HG03460 (cell line): ENCODE results near the gene FOXP2.

Experiments
- ATAC-seq: cut with Tn5 transposase; IDR thresholded peaks from one replicate; pipeline ENCODE4 v1.9.1; 2021; ENCODE audit not compliant: unreplicated experiment

FOXP2 gene

DNA sequence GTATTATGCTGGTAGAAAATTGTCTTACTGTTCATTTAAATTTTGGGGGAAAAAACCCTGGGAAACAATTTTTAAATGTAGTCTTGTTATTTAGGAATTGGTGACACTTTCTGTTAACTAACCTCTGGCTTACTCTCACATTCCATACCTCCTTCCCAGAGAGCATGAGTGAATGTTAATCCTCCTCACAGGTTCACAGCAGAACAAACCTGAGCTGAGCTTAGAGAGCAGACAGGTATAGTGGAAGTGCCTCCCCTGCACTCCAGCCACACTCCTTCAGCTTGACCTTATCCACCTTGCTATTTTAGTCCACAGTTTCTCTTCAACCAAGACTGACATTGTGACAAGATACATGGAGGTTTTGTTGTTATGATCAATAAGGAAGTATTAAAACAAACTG is 235.9 kb downstream of the FOXP2 start:
- no peak for ATAC-seq

DNA sequence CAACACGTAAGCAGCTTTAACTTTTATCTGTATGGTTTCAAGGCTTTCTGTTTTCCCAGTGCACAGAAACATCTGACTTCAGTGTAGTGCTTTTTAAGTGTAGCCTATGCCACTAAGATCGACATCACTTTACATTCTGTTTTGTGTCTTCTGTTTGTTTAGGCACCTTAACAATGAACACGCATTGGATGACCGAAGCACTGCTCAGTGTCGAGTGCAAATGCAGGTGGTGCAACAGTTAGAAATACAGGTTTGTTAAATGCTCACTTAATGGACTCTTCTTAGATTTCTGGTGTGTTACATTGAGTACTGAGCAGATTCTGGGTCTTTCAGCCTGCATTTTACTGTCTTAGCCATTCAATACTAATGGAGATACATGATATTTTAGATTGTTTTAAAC is 237.4 kb downstream of the FOXP2 start:
- ATAC-seq = no peak

DNA sequence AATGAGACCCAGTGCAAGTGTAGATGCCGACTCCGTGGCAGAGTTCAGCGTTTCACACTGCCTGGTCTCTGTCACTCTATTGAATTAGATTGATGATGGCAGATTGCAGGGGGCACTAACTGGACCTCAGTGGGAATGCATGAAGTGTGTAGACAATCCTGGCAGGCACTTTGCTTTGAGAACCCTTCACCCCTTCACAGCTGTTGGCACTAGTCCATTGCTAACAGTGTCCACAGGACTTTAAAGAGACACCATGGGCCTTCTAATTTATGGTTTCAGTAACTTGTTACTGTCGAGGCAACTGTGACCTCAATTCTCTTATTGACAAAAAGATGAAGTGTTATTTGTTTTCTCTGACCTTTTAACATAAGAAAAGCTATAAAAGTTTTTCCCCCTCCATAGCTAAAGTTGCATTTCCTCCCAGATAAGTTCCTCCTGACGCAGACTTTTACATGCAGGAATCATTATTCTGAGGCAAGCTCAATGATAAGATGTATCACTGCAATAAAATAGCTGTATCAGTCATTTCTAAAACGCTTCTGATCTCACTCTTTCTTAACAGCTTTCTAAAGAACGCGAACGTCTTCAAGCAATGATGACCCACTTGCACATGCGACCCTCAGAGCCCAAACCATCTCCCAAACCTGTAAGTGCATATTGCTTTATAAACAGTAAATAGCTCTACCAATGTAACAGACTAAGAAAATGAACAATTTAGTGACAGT is 238.9 kb downstream of the FOXP2 start:
- no peak for ATAC-seq

DNA sequence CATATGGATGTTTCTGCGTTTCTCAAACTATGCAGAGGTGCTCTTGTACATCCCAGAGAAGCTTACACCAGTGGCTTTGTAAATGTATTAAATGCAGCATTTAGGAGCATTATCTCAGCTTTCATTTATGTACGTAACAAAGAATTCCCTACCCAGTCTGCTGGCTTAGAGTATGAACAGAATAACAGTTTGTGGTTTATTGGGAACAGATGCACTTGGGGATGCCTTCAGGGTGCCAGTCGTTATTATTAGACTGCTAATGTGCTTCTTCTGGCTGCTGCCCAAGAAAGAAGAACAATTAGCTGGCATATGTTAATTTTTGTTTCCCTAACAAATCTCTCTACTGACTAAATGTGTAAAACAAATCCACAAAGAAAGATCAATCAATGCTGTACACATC is 241.9 kb downstream of the FOXP2 start:
- no peak for ATAC-seq

DNA sequence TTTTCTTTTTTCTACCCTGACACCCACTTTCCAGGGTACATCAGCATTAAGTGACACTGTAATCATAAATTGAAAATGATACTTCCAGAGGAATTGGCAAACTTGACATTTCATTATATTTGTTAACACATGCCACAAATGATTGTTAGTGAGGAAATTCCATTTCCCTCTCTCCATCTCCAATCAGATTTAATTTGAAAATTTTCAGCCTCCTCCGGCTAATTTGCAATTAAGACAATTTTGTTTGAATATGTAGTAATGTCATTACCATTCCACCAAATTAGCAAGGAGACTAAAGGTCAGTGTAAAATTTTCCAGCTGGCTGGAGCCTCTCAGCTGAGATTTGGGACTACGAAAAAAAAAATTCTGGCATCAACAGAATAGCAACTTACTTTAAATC is 242.7 kb downstream of the FOXP2 start:
- ATAC-seq = no peak

DNA sequence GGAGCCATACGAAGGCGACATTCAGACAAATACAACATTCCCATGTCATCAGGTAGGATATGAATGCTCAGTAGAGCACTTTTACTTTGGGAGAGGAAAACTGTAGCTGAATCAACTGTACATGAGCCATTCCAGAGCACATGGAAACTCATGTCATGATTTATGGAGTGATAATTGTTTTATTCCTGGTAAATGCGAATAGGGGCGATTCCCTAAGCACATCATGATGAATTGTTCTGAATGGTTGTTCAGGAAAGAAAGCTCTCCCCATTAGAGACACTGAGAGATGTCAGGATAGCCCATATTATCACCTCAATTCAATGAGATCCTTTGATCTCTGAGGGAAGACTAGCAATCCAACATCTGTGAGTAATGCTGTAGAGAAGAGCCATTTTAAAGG is 243.6 kb downstream of the FOXP2 start:
- no peak for ATAC-seq

DNA sequence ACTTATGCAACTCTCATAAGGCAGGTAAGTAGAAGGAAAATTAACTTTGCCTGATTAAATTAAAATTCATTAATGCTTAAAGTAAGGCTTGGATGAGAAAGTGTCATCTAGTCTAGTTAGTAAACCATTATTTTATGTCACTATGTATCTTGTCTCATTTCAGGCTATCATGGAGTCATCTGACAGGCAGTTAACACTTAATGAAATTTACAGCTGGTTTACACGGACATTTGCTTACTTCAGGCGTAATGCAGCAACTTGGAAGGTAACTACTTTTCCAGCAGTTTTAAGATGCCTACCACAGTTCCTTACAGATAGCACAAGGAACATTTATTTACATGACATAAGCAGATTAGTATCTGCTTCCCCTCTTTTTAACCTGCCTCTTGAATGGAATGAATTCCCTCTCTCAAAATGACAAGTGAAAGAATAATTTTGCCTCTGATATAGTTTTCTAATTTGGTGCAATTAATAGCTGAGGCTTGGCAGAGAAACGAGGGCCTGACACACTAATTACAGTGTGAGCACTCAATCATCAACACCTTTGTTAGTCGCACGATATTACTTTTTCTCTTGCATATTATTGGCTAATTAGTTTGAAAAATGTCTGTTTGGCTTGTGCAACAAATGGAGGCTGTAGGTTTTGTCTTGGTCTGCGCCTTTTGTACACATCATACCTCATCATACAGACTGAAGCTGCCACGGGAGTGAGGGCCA is 245.0 kb downstream of the FOXP2 start:
- ATAC-seq = no peak

DNA sequence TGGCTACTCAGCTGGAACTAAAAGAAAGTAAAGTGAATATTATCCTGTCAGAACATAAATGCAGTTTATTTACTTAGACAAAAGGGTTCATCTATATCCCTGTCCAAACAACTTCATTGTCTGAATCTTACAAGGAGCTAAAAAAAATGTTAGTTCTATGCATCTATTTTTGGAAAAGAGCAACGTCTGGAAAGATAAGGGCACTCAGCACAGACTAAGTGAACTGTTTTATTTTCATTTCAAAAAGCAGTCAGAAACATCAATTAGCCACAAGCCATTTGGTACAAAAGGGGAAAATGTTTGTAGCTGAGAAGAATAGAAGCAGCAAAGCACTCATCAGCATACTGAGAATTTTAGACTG is 245.5 kb downstream of the FOXP2 start:
- ATAC-seq = no peak

DNA sequence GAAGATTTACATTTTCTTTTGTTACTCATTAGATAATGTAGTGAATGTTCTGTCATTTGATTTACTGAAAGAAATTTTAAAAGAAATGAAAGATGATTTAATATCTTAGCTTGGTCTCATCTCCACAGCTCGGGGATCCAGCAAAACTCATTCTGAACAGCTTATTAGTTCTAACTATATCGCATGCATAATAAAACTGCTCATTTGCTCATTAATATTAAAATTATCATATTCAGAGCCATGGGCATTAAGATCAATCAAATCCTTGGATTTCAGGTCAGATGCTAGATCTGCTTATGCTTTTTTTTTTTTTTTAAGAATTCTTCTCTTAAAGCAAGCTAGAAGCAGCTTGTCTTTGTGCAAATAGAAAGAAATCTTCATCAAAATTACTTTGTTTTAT is 246.1 kb downstream of the FOXP2 start:
- no peak for ATAC-seq

DNA sequence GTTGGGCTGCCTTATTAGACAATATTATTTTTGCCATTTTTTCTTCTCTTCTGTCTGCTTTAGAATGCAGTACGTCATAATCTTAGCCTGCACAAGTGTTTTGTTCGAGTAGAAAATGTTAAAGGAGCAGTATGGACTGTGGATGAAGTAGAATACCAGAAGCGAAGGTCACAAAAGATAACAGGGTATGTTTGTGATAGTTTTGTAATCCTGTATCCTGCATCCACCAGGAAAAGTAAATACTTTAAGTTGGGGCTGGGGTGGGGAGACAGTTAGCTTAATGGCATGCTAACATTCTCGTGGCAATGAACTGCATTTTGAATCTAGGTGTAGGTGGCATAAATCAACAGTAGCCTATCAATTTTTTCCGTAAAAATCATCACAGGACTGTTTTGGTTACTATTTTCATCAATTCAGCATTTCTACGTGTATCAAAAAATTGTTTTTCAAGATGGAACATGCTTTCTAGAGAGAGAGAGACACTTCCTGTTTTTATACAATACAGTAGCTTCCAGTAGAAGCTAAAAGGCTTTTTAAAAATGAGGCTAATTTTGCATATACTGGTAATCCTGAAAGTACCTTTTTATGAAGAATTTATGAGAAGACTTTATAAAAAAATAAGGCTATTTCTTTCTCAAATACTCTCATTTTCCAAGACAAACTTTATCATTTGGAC is 247.5 kb downstream of the FOXP2 start:
- ATAC-seq = no peak

DNA sequence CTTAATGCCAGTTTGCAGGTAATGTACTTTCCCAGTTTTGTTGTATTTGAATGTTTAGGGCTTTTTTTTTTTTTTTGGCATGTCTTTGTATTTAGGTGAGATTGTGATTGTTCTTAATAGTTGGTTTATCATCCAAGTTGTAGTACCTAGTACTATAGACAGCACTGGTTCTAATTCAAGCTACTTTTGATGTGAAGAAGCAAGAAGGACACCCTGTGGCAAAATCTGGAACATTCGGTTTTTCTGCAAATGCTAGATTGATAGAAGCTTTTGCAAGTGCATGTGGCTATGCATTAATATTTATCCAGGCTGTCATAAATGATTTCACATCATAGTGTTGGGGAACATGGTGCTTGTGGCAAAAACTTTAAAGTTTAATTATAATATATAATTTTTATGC is 248.9 kb downstream of the FOXP2 start:
- ATAC-seq = no peak

DNA sequence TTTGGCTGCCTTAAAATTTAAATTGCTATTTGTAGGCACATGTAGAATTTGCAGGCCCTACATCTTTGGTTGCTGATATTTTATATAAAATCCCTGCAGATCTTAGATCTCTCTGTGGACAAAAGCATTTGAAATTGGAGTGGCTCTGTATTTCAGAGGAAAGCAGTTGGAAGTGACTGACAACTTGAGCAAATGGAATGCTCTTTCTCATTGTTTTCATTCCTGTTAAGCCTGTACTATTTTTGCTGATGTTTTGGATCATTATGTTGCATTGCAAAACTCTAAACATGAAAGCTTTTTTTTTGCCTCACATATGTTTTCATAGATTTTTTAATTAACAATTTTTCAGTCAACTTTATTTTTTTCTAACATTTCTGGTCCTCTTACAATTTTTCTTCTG is 256.1 kb downstream of the FOXP2 start:
- no peak for ATAC-seq

DNA sequence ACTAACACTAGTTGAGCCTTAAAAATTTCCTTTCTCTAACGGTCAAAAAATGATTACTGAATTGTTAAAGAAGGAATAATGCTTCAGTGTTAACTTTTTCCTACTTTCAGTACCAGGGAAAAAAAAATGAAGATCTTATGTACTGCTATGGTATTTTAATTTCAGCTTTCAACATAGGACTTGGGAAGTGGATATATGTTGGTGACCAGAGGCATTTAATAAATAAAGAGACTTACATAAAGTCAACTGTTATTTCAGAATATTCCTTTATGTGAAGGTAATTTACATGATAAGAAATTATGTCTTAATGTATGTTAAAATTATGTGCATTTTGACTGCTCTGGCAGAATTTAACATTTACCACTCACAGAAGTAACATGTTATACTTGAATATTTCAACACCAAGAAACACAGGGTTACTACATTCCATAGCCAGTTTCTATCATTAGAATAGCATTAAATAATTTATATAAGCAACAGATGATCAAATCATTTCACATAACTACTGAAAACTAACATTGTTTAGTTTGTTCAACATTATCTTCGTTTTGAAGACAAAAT is 257.0 kb downstream of the FOXP2 start:
- no peak for ATAC-seq

DNA sequence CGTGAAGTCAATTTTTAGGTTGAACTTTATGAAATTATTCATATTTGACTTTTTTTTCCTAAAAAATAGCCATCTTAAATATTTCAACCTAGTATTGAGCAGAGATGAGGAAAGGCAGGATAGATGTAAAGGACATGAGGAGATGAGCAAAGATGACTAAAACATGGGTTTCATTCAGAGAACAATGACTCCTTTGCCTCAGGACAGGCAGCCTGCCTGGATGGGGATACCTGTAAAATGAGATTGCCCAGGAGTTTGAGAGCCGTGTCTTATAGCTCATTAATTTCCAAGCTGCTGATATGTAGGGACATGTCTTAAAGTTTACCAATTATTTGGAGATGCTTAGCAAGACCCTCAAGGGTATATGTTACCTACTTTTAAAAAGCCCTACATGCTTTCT is 263.5 kb downstream of the FOXP2 start:
- ATAC-seq = no peak

DNA sequence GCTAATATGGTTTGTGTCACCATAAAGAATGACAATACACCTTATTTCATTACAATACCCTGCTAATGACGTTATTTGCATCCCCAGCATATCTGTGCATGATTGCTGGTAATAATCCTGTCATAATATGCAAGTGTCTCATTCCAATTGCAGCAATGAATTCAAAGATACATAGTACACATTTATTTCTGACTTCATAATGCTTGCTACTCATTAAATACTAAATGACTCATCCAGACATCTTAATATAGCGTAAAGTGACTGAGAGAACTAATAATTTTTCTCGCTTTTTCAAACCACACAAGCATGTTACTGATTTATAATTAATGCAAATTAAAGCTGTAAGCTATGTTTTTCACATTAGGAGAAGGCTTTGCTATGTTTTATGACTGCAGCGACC is 272.6 kb downstream of the FOXP2 start:
- ATAC-seq = no peak

DNA sequence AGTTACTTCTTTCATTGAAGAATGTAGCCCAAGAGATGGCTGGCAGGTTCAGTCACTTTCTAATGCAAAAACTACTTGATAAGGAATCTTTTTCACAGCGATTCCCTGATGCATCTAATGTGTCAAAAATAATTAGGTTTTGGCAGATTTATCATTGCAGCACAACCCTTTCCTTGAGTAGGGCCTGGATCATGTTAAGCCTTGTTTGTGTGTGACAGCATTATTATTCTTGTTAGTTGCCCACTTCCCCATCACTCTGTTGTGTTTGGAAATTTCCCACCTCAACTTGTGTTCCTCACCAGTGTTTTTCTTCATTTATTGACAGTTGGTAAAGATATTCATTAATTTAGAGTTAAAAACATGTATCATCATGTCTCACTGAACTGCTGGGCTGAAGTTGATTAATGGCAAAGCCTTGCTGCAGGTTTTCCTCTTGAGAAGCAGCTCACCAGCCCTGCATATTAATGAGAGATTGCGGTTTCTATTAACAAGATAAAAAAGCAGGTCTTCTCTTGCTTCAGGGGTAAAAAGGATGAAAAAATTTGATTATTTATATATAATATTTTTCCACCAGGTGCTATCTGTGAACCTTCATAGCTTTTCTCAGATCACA is 273.9 kb downstream of the FOXP2 start:
- no peak for ATAC-seq

DNA sequence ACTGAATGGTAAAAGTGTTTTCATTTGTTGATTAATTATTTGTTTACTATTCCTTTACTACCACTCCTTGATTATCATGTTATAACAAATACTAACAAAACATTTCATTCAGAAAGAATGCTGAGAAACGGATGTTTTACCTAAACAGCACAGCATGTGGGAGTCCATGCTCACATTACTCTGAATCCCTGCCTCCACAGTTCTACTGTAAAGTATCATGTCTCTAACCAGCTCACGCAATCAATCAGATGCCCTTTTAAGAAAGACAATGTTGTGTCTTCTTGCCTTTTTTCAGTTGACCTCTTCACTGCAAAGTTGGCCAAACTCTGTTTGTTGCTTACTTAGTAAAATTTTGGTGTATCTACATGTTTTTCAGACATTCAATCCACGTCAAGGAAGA is 274.8 kb downstream of the FOXP2 start:
- no peak for ATAC-seq

DNA sequence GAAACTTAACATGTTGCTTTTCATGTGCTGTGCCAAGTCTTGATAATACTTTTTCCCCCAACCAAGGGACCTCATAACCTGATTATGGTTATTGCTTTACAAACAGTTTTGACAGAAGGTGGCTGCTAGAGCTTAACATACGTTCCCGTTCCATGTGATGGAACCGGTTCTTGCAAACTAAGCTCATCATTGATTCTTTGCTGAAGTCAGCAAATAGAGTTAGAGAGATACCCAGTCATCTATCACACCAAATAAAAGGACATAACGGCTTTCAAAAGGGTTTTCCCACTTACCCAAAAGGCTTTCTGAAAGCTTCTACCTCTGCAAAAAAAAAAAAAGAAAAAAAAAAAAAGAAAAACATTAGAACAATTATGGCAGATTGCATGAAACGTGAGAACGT is 277.0 kb downstream of the FOXP2 start:
- no peak for ATAC-seq

DNA sequence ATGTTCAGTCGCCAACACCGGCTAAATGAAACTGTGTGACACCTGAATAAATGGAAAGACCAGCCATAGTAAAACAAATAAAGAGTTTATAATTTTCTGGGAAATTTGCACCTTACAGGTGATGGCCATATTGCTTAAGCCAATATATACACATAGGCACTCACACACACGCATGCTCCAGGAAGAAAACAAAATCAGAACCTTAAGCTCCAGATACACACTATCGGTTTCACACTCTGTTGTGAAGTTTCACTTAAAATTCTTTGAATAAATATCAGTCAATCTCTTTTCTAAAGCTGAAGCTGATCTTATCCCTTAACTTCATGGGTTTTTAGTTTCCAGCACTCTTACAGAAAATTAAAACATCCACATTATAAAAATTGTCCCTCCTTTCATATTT is 280.6 kb downstream of the FOXP2 start:
- ATAC-seq = no peak

DNA sequence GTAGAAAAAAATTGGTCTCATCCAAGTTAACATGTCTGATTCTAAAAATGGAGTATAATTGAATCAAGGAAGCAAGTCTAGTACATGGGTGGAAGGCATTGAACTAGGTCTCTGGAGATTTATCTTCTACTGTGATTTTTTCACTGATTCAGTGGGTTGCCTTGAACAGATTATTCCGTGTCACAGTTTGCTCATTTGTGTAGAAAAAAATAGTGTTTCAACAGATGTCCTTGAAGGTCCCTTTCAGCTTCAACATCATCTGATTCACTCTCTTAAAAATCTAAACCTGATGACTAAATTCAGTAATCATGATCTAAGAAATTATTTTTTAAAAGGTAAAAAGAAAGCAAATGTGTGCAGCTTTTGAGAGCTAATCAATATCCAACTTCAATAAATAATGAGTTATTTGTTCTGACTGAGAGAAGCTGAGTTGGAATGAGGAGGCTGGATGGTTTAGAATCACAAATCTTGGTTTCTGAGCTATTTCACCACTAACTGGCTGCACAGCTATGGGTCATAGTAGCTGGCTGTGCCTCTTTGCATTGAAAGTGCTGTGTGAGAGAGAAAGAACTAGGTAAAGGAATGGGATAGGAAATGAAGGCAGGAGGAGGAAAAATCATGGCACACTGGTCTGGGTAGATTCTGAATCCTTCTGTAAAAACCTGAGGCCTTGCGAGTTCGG is 285.8 kb downstream of the FOXP2 start:
- no peak for ATAC-seq

DNA sequence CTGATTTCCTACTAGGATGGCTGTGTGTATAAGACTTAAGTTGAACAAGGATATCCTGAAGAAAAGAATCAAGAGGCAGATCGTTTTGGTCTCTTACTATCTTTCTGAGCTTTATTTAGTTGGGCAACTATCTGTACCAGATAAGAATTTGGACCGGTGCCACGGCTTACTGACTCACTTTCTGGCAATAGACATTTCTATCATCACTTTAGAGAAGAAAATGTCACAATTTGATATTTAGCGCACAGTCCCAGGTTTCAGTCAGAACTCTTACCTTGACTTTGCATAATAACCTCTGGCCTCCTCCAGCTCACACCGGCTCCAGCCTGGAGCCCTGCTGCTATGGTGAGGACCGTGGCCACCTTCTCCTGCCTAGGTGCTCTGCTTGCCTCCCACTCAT is 289.1 kb downstream of the FOXP2 start:
- no peak for ATAC-seq
